ENCODE measurements around the gene HS6ST3. TPM values are rescaled to one million over a fixed set of nuclear protein-coding genes. Genes with fewer than 3 reads are reported as not detected.

HS6ST3 gene
- total RNA-seq, 1 donor from 2014 or later: 1.3 TPM

DNA sequence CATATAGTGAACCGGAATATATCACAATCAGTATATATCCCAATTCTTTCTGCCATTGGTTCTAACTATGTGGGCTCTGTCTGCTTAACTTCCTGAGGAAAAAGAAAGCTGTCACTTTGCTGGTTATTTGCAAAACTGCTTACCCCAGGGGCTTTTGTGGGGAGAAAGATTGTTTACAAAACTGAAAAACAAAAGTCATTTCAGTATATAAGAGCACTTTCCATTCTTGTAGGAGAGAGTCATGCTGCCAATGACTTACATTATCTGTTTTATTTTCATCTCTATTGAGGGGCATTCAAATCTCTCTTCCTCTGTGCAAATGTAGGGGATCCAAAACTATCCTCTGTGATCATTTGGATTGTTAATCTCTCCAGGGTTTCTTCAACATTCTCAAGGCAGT, 3.2 kb upstream of the HS6ST3 start:
- H3K9me3 Mint-ChIP-seq (ENCODE audit: unreplicated experiment): peaks cover 4% of the 10 kb centered on the region
- DNase-seq: no peak
- no peaks in the 10 kb centered on the region for H3K4me1 Mint-ChIP-seq (ENCODE audit: low read depth, unreplicated experiment)
- H3K4me3 Mint-ChIP-seq (ENCODE audit: unreplicated experiment): no peak overlapping the region
- H3K27me3 Mint-ChIP-seq (ENCODE audit: unreplicated experiment): peaks cover 15% of the 10 kb centered on the region
- H3K27ac Mint-ChIP-seq (ENCODE audit: unreplicated experiment): no peak overlapping the region
- no peak for TF ChIP-seq CTCF (IDR thresholded peaks at IDR 0.05; ENCODE audit: partially characterized antibody, unreplicated experiment)
- no peaks in the 10 kb centered on the region for H3K36me3 Mint-ChIP-seq (ENCODE audit: unreplicated experiment)

- Mint-ChIP-seq H3K4me1 (ENCODE audit: low read depth, unreplicated experiment) (no peaks in the 10 kb centered on the region), H3K9me3 (ENCODE audit: unreplicated experiment) (peaks cover 4% of the 10 kb centered on the region), H3K4me3 (ENCODE audit: unreplicated experiment) (peak overlapping the region; percentile 87), H3K27ac (ENCODE audit: unreplicated experiment) (no peak overlapping the region), H3K36me3 (ENCODE audit: unreplicated experiment) (no peaks in the 10 kb centered on the region), H3K27me3 (ENCODE audit: unreplicated experiment) (peaks cover 15% of the 10 kb centered on the region)
- TF ChIP-seq CTCF (IDR thresholded peaks at IDR 0.05; ENCODE audit: partially characterized antibody, unreplicated experiment): no peak
- DNase-seq: no peak
These were observed 768 bp upstream of the HS6ST3 start for GRCh38 chr13:96089139-96089538.

- Mint-ChIP-seq H3K9me3 (ENCODE audit: unreplicated experiment) (peaks cover 4% of the 10 kb centered on the region), H3K27me3 (ENCODE audit: unreplicated experiment) (peaks cover 14% of the 10 kb centered on the region), H3K36me3 (ENCODE audit: unreplicated experiment) (no peaks in the 10 kb centered on the region), H3K4me1 (ENCODE audit: low read depth, unreplicated experiment) (no peaks in the 10 kb centered on the region), H3K4me3 (ENCODE audit: unreplicated experiment) (no peak overlapping the region), H3K27ac (ENCODE audit: unreplicated experiment) (no peak overlapping the region)
- DNase-seq: peak; percentile 57
- TF ChIP-seq CTCF (IDR thresholded peaks at IDR 0.05; ENCODE audit: partially characterized antibody, unreplicated experiment): no peak
These were observed 564 bp downstream of the HS6ST3 start for GRCh38 chr13:96090240-96091101.

GRCh38 chr13:96091164-96092117, 1.5 kb downstream of the HS6ST3 start:
- Mint-ChIP-seq H3K36me3 (ENCODE audit: unreplicated experiment) (no peaks in the 10 kb centered on the region), H3K9me3 (ENCODE audit: unreplicated experiment) (peaks cover 4% of the 10 kb centered on the region), H3K4me1 (ENCODE audit: low read depth, unreplicated experiment) (no peaks in the 10 kb centered on the region), H3K27me3 (ENCODE audit: unreplicated experiment) (peaks cover 12% of the 10 kb centered on the region), H3K27ac (ENCODE audit: unreplicated experiment) (no peak overlapping the region), H3K4me3 (ENCODE audit: unreplicated experiment) (peak overlapping the region; percentile 79)
- no peak for TF ChIP-seq CTCF (IDR thresholded peaks at IDR 0.05; ENCODE audit: partially characterized antibody, unreplicated experiment)
- DNase-seq: peak; percentile 45
